CD4-positive, alpha-beta T cell (primary cell): Measurements from ENCODE around the gene DDX18. TPM values are rescaled to one million over a fixed set of nuclear protein-coding genes. Genes with fewer than 3 reads are reported as not detected.

ENCODE experiments used
- ATAC-seq: fragments of 200-7000 bp; cut with Tn5 transposase; one replicate; pipeline ENCODE4 v1.10.0; 2022; ENCODE audit warnings: mild to moderate bottlenecking; ENCODE audit not compliant: poor library complexity
- CTCF ChIA-PET: fragments of 350-600 bp; sonication (Branson Sonifier 250); formaldehyde crosslinking; loops from one replicate; lab custom pipeline; 2021; ENCODE audit warnings: antibody characterized with exemption, inconsistent platforms; lab: Charles Lee
- POLR2A ChIA-PET: fragments of 350-600 bp; sonication (Branson Sonifier 250); formaldehyde crosslinking; loops from one replicate; lab custom pipeline; 2021; ENCODE audit warnings: antibody characterized with exemption, inconsistent platforms; lab: Charles Lee
- DNase-seq, 14 experiments: peaks; one replicate each; pipeline ENCODE4 v3.0.0-alpha.2; 2013 to 2020; ENCODE audit warnings: mixed read lengths in 2 of 14
- H3K27ac ChIP-seq, 2 donors: one replicate each; pipeline versions ENCODE4 v1.5.1 to v1.7.0; 2013; ENCODE audit warnings: low read length in 2 of 2, low read depth in 1 of 2, mild to moderate bottlenecking in 1 of 2
- H3K27me3 ChIP-seq, 2 experiments: 1 replicate in 1 of 2; 2 replicates in 1 of 2; pipeline versions ENCODE4 v1.6.1 to v1.7.0; 2013; ENCODE audit warnings: low read length in 2 of 2, control low read depth in 1 of 2, mild to moderate bottlenecking in 1 of 2, moderate library complexity in 1 of 2; ENCODE audit not compliant: insufficient read depth in 2 of 2, control insufficient read depth in 1 of 2
- H3K36me3 ChIP-seq: one replicate; pipeline ENCODE4 v1.6.1; 2013; ENCODE audit warnings: low read length, control low read depth; ENCODE audit not compliant: insufficient read depth
- H3K4me1 ChIP-seq: one replicate; pipeline ENCODE4 v1.6.1; 2013; ENCODE audit warnings: low read length, control low read depth; ENCODE audit not compliant: insufficient read depth
- H3K4me3 ChIP-seq: one replicate; pipeline ENCODE4 v1.5.1; 2013; ENCODE audit warnings: mild to moderate bottlenecking, low read length, moderate library complexity
- H3K9me3 ChIP-seq, 2 experiments: 1 replicate in 1 of 2; 2 replicates in 1 of 2; pipeline versions ENCODE4 v1.6.1 to v1.7.0; 2013; ENCODE audit warnings: low read length in 2 of 2, mild to moderate bottlenecking in 2 of 2, control low read depth in 1 of 2, moderate library complexity in 1 of 2; ENCODE audit not compliant: control insufficient read depth in 1 of 2, insufficient read depth in 1 of 2
- H3K27ac Mint-ChIP-seq: one replicate; pipeline ENCODE4 v1.8.0; 2020; ENCODE audit warnings: mixed read lengths
- H3K27me3 Mint-ChIP-seq: one replicate; pipeline ENCODE4 v1.8.0; 2021; ENCODE audit warnings: mixed read lengths
- H3K36me3 Mint-ChIP-seq: one replicate; pipeline ENCODE4 v1.8.0; 2021; ENCODE audit warnings: low read depth, mixed read lengths
- H3K4me1 Mint-ChIP-seq: one replicate; pipeline ENCODE4 v1.8.0; 2021; ENCODE audit warnings: low read depth, mixed read lengths
- H3K4me3 Mint-ChIP-seq: one replicate; pipeline ENCODE4 v1.8.0; 2020; ENCODE audit warnings: mild to moderate bottlenecking, mixed read lengths
- H3K9me3 Mint-ChIP-seq: one replicate; pipeline ENCODE4 v1.8.0; 2020; ENCODE audit warnings: mixed read lengths
- intact Hi-C, 2 experiments: fragments of 100-400 bp; cut with DNase I in 1 of 2; cut with micrococcal nuclease in 1 of 2; formaldehyde crosslinking; loops; one replicate each; pipeline versions ENCODE4 v1.15.1 to v1.9.0; 2023 to 2025; cut with DNase I, micrococcal nuclease
- total RNA-seq, 174 experiments: library from RNA in 2 of 174; stranded (reverse) in 2 of 174; gene quantifications; one replicate each; pipeline ENCODE4 v1.2.3 and lab custom pipeline; 2021 to 2026
- TF ChIP-seq, protein P1 (sequence below): fragments of 200-600 bp; IDR thresholded peaks from one replicate; pipeline ENCODE4 v1.8.0; 2022; ENCODE audit warnings: antibody characterized with exemption, mild to moderate bottlenecking

Gene DDX18
- total RNA-seq, 2 experiments from 2014 or later = 172 to 177 TPM

DNA sequence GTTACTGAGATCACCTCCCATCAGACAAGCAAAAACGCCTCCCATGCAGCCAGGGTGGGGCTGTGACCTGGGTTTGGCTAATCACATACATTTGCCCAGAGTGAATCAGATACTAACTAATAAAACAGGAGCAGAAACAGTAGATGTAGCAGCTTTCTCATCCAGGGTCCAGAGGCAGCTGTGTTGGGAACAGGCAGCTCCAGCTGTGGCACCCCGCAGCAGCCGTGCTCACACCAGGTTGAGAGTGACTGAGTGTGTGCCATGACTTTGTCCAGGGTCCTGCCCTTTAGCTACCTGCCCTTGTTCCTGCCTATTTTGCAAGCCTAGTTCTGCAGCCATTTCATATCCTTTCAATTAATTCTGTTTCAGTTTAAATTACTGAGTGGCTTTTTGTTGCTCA, 20.5 kb downstream of the DDX18 start:
- no peak overlapping the region for H3K4me3 Mint-ChIP-seq
- POLR2A ChIA-PET = interaction anchor here (0.6 kb wide), 2 partner anchors 18 to 20 kb away, joined by 3 read pairs; partner anchors contain the start of gene DDX18

DNA sequence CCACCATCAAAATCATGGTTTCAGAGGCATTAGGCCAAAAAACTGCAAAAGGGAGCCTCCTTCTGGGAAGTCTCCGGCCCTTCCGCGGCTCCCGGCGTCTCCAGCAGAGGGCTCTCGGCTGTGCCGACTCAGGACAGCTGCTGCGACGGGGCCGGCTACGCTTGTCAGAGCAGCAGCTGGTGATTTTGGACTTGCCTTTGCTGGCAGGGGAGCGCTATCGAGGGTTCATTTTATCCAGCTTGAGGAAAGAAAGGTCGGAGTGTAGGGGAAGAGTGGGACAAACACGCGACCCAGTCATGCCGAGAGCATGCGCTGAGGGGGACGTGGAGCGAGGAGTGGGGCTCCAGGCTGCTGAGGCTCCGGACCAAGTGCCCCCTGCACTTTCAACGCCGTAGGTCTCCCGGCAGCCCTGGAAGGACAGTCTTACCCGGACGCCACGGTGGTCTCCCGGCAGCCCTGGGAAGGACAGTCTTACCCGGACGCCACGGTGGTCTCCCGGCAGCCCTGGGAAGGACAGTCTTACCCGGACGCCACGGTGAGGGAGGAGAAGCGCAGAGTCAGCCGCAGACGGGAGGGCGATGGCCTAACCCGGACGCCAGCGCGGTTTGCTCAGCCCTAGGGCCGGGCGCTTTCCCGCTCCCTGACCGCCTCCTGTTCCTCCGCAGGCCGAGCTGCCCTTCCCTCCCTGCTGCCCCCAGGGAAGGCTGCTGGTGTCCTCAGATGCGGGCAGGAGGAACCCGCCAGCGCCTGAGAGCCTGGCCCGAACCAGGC, 21.7 kb downstream of the DDX18 start:
- no peaks in the 10 kb centered on the region for H3K27me3 Mint-ChIP-seq
- POLR2A ChIA-PET = no interaction called here
- intact Hi-C loops = no loop called here

More for the DNA sequence above, 20.5 kb downstream of the DDX18 start:
- no peaks in the 10 kb centered on the region for H3K9me3 Mint-ChIP-seq
- intact Hi-C loops = no loop called here
- Histone ChIP-seq H3K4me3 (no peak overlapping the region), H3K4me1 (peaks cover 16% of the 10 kb centered on the region), H3K27me3 (no peaks in the 10 kb centered on the region), H3K27ac (no peak overlapping the region), H3K36me3 (peaks cover 33% of the 10 kb centered on the region), H3K9me3 (no peaks in the 10 kb centered on the region)
- H3K27ac Mint-ChIP-seq = peak overlapping the region; percentile 30
- CTCF ChIA-PET = no interaction called here
- no peaks in the 10 kb centered on the region for H3K4me1 Mint-ChIP-seq
- no peak for ATAC-seq
- TF ChIP-seq, protein P1, sequence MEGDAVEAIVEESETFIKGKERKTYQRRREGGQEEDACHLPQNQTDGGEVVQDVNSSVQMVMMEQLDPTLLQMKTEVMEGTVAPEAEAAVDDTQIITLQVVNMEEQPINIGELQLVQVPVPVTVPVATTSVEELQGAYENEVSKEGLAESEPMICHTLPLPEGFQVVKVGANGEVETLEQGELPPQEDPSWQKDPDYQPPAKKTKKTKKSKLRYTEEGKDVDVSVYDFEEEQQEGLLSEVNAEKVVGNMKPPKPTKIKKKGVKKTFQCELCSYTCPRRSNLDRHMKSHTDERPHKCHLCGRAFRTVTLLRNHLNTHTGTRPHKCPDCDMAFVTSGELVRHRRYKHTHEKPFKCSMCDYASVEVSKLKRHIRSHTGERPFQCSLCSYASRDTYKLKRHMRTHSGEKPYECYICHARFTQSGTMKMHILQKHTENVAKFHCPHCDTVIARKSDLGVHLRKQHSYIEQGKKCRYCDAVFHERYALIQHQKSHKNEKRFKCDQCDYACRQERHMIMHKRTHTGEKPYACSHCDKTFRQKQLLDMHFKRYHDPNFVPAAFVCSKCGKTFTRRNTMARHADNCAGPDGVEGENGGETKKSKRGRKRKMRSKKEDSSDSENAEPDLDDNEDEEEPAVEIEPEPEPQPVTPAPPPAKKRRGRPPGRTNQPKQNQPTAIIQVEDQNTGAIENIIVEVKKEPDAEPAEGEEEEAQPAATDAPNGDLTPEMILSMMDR = no peak
- no peak for DNase-seq
- H3K36me3 Mint-ChIP-seq = peaks cover 84% of the 10 kb centered on the region
- H3K27me3 Mint-ChIP-seq = no peaks in the 10 kb centered on the region

DNA sequence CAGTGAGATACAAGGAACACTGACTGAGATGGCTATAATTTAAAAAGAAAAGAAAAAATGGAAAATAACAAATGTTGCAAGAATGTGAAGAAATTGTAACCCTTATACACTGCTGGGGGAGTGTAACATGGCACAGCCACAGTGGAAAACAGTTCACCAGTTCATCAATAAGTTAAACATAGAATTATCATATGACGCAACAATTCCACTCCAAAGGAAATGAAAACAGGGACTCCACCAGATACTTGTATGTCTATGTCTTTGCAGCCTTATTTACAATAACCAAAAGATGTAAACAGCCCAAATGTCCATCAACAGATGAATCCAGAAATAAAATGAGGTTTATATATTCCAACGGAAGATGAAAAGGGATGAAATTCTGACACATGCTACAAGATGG, 30.8 kb downstream of the DDX18 start:
- H3K36me3 Mint-ChIP-seq = peaks cover 4% of the 10 kb centered on the region
- peaks cover 22% of the 10 kb centered on the region for H3K27me3 Mint-ChIP-seq
- Histone ChIP-seq H3K27me3 (peaks cover 3 to 6% of the 10 kb centered on the region in 2 experiments), H3K27ac (no peak overlapping the region), H3K36me3 (no peaks in the 10 kb centered on the region), H3K9me3 (no peaks in the 10 kb centered on the region), H3K4me1 (no peaks in the 10 kb centered on the region), H3K4me3 (no peak overlapping the region)
- no peaks in the 10 kb centered on the region for H3K4me1 Mint-ChIP-seq
- CTCF ChIA-PET = no interaction called here
- POLR2A ChIA-PET = no interaction called here
- DNase-seq (no peak), ATAC-seq (no peak)
- no peak overlapping the region for H3K4me3 Mint-ChIP-seq
- no peaks in the 10 kb centered on the region for H3K9me3 Mint-ChIP-seq
- H3K27ac Mint-ChIP-seq = no peak overlapping the region
- TF ChIP-seq, protein P1 = no peak
- intact Hi-C loops = no loop called here

More for the DNA sequence above, 21.7 kb downstream of the DDX18 start:
- Histone ChIP-seq H3K27me3 (no peaks in the 10 kb centered on the region), H3K4me1 (peaks cover 16% of the 10 kb centered on the region), H3K36me3 (peaks cover 22% of the 10 kb centered on the region), H3K4me3 (peak overlapping the region; percentile 44), H3K9me3 (no peaks in the 10 kb centered on the region), H3K27ac (no peak overlapping the region)
- ATAC-seq (peak; percentile 66), DNase-seq (peak in 13 of 14 experiments; percentile 20 to 73 (median 39))
- Mint-ChIP-seq H3K4me3 (no peak overlapping the region), H3K9me3 (no peaks in the 10 kb centered on the region), H3K4me1 (no peaks in the 10 kb centered on the region), H3K36me3 (peaks cover 79% of the 10 kb centered on the region), H3K27ac (no peak overlapping the region)
- CTCF ChIA-PET = interaction anchor here (0.8 kb wide), 1 partner anchor 22 kb away, joined by 4 read pairs; the partner anchor contains the start of gene DDX18
- TF ChIP-seq, protein P1 = peak; percentile 32
